Stimulated activated CD8-positive, alpha-beta memory T cell treated with anti-CD3 and anti-CD28 coated beads, Interleukin-7, amount 100 ng/mL, for 1 hour (primary cell): ENCODE results near the gene TRIM10.
"Not testable (repeated sequence)": the region's sequence is repeated elsewhere in the genome, so short reads cannot be mapped to it uniquely, and the experiment has no call there.

Source experiments
- DNase-seq, 2 donors: peaks; one replicate each; pipeline ENCODE4 v3.0.0-alpha.2; 2020; ENCODE audit warnings: low read depth in 2 of 2

TRIM10 gene

GRCh38 chr6:30129265-30130178, 31.5 kb downstream of the TRIM10 start:
- DNase-seq = no peak

- no peak for DNase-seq
Observed at GRCh38 chr6:30127238-30128093, 33.5 kb downstream of the TRIM10 start.

- DNase-seq = no peak
Observed at GRCh38 chr6:30122515-30122914, 38.5 kb downstream of the TRIM10 start.

GRCh38 chr6:30121446-30122366, 39.3 kb downstream of the TRIM10 start:
- no peak for DNase-seq

GRCh38 chr6:30118691-30119090, 42.3 kb downstream of the TRIM10 start:
- DNase-seq = not testable (repeated sequence)

- no peak for DNase-seq
Observed at GRCh38 chr6:30116724-30117123, 44.3 kb downstream of the TRIM10 start.

- DNase-seq = no peak
Observed at GRCh38 chr6:30113841-30114240, 47.2 kb downstream of the TRIM10 start.

- no peak for DNase-seq
Observed at GRCh38 chr6:30113003-30113759, 47.8 kb downstream of the TRIM10 start, which contains the start of gene TRIM31. TRIM31 (minus strand) TSS chr6:30113090; CDS start chr6:30112805, 285 bp downstream.

GRCh38 chr6:30112402-30112994, 48.5 kb downstream of the TRIM10 start:
- DNase-seq = no peak

GRCh38 chr6:30111266-30111856, 49.6 kb downstream of the TRIM10 start:
- no peak for DNase-seq

GRCh38 chr6:30104661-30105060, 56.4 kb downstream of the TRIM10 start:
- DNase-seq = no peak

- DNase-seq = no peak
Observed at GRCh38 chr6:30103872-30104179, 57.2 kb downstream of the TRIM10 start.

- peak; percentile 65 to 68 for DNase-seq
Observed at GRCh38 chr6:30102970-30103871, 57.8 kb downstream of the TRIM10 start.

GRCh38 chr6:30102414-30102969, 58.5 kb downstream of the TRIM10 start:
- DNase-seq = no peak
